A204.1 (cell line): Measurements from ENCODE around the gene ZP4.

ENCODE experiments used
- FAIRE-seq: peaks from 2 replicates; lab custom pipeline; 2012; peaks lifted over from hg19 to GRCh38; lab: Jason Lieb, UNC

ZP4 gene

GRCh38 chr1:237890822-237891221 lies at the start of gene ZP4:
TSS of gene ZP4 (minus strand) at chr1:237890922. CDS start at chr1:237890635, 287 bp downstream.
- no peak for FAIRE-seq

GRCh38 chr1:237938553-237938952 lies 47.8 kb upstream of the ZP4 start:
- no peak for FAIRE-seq

- no peak for FAIRE-seq
Observed at GRCh38 chr1:237938068-237938467, 47.3 kb upstream of the ZP4 start.

- FAIRE-seq, result no peak
Observed at GRCh38 chr1:237932816-237933215, 42.1 kb upstream of the ZP4 start.

- FAIRE-seq, result no peak
Observed at GRCh38 chr1:237931581-237931980, 40.9 kb upstream of the ZP4 start.

GRCh38 chr1:237927198-237927597 lies 36.5 kb upstream of the ZP4 start:
- no peak for FAIRE-seq

GRCh38 chr1:237921306-237921705 lies 30.6 kb upstream of the ZP4 start:
- no peak for FAIRE-seq

- no peak for FAIRE-seq
Observed at GRCh38 chr1:237913345-237913744, 22.6 kb upstream of the ZP4 start.

- FAIRE-seq, result no peak
Observed at GRCh38 chr1:237911911-237912310, 21.2 kb upstream of the ZP4 start.

- no peak for FAIRE-seq
Observed at GRCh38 chr1:237910834-237911233, 20.1 kb upstream of the ZP4 start.

GRCh38 chr1:237903961-237904360 lies 13.2 kb upstream of the ZP4 start:
- FAIRE-seq, result no peak

GRCh38 chr1:237902960-237903743 lies 12.4 kb upstream of the ZP4 start:
- no peak for FAIRE-seq

- FAIRE-seq, result no peak
Observed at GRCh38 chr1:237901299-237901934, 10.7 kb upstream of the ZP4 start.

GRCh38 chr1:237895630-237896029 lies 4.9 kb upstream of the ZP4 start:
- FAIRE-seq, result no peak

GRCh38 chr1:237894131-237894530 lies 3.4 kb upstream of the ZP4 start:
- no peak for FAIRE-seq

- FAIRE-seq, result no peak
Observed at GRCh38 chr1:237891979-237892378, 1.3 kb upstream of the ZP4 start.

GRCh38 chr1:237891266-237891665 lies 544 bp upstream of the ZP4 start:
- FAIRE-seq, result no peak

- FAIRE-seq, result no peak
Observed at GRCh38 chr1:237890416-237890815, 306 bp downstream of the ZP4 start.

- no peak for FAIRE-seq
Observed at GRCh38 chr1:237888143-237888542, 2.6 kb downstream of the ZP4 start.

- FAIRE-seq, result no peak
Observed at GRCh38 chr1:237887542-237887941, 3.2 kb downstream of the ZP4 start.

- FAIRE-seq, result no peak
Observed at GRCh38 chr1:237884237-237884636, 6.5 kb downstream of the ZP4 start.

GRCh38 chr1:237879195-237879594 lies 11.5 kb downstream of the ZP4 start:
- FAIRE-seq, result no peak

- FAIRE-seq, result no peak
Observed at GRCh38 chr1:237878406-237878805, 12.3 kb downstream of the ZP4 start.

GRCh38 chr1:237877631-237878030 lies 13.1 kb downstream of the ZP4 start:
- FAIRE-seq, result no peak
